ENCODE results near the gene OVAAL. TPM values are rescaled to one million over a fixed set of nuclear protein-coding genes. Genes with fewer than 3 reads are reported as not detected.

Gene OVAAL
- total RNA-seq, 1 donor from 2014 or later: not detected

DNA sequence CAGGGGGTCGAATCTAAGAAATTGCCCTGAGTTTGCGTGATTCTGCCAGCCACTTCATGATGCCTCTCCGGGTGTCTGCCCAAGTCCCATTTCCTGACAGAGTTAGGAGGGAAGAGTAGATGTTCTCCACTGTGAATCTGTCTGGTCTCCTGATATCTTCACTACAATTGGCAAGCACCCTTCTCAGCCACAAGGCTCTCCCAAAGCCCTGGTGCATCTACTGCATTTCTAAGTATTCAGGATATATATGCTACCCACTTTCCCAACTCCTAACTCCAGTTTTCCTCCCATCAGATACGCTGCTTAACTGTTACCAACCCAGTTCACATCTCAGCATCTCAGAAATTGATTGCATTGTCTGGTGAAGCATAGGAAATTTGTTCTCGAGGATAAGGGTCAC, 25.9 kb upstream of the OVAAL start:
- Mint-ChIP-seq H3K4me3 (ENCODE audit: unreplicated experiment) (no peak overlapping the region), H3K9me3 (ENCODE audit: unreplicated experiment) (no peaks in the 10 kb centered on the region), H3K27ac (ENCODE audit: unreplicated experiment) (no peak overlapping the region)

GRCh38 chr1:180533266-180533987, 25.3 kb upstream of the OVAAL start:
- DNase-seq (ENCODE audit: extremely low spot score, unreplicated experiment): no peak
- no peak overlapping the region for H3K27ac Mint-ChIP-seq (ENCODE audit: unreplicated experiment)
- H3K4me3 Mint-ChIP-seq (ENCODE audit: unreplicated experiment): no peak overlapping the region
- no peaks in the 10 kb centered on the region for H3K27me3 Mint-ChIP-seq (ENCODE audit: unreplicated experiment)
- H3K4me1 Mint-ChIP-seq (ENCODE audit: unreplicated experiment): peaks cover 24% of the 10 kb centered on the region
- H3K9me3 Mint-ChIP-seq (ENCODE audit: unreplicated experiment): no peaks in the 10 kb centered on the region
- no peaks in the 10 kb centered on the region for H3K36me3 Mint-ChIP-seq (ENCODE audit: unreplicated experiment)
- TF ChIP-seq, protein P1, sequence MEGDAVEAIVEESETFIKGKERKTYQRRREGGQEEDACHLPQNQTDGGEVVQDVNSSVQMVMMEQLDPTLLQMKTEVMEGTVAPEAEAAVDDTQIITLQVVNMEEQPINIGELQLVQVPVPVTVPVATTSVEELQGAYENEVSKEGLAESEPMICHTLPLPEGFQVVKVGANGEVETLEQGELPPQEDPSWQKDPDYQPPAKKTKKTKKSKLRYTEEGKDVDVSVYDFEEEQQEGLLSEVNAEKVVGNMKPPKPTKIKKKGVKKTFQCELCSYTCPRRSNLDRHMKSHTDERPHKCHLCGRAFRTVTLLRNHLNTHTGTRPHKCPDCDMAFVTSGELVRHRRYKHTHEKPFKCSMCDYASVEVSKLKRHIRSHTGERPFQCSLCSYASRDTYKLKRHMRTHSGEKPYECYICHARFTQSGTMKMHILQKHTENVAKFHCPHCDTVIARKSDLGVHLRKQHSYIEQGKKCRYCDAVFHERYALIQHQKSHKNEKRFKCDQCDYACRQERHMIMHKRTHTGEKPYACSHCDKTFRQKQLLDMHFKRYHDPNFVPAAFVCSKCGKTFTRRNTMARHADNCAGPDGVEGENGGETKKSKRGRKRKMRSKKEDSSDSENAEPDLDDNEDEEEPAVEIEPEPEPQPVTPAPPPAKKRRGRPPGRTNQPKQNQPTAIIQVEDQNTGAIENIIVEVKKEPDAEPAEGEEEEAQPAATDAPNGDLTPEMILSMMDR (IDR thresholded peaks at IDR 0.05): peak; percentile 87

More for the DNA sequence above, 25.9 kb upstream of the OVAAL start:
- TF ChIP-seq, protein P1 (IDR thresholded peaks at IDR 0.05): no peak
- Mint-ChIP-seq H3K4me1 (ENCODE audit: unreplicated experiment) (peaks cover 25% of the 10 kb centered on the region), H3K36me3 (ENCODE audit: unreplicated experiment) (no peaks in the 10 kb centered on the region), H3K27me3 (ENCODE audit: unreplicated experiment) (no peaks in the 10 kb centered on the region)
- DNase-seq (ENCODE audit: extremely low spot score, unreplicated experiment): no peak

DNA sequence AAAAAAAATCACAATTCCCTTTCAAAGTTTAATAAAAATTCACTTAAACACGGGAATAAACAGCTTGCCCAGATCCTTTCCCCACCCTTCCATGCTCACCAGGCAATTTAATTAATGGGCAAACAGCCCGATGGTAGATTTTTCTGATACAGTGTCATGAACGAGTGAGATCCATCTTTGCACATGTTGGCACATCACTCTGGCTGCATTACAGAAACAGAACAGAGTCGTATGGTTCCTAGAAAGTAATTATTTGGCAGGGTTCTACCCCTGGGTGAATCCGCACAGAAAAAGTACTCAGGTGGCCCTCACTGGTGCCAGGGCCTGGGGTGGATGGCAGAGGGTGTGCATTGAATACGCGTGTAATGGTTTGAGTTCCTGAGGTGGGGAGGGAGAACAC, 24.6 kb upstream of the OVAAL start:
- H3K4me3 Mint-ChIP-seq (ENCODE audit: unreplicated experiment): no peak overlapping the region
- no peak for DNase-seq (ENCODE audit: extremely low spot score, unreplicated experiment)
- peaks cover 3% of the 10 kb centered on the region for H3K27me3 Mint-ChIP-seq (ENCODE audit: unreplicated experiment)
- H3K36me3 Mint-ChIP-seq (ENCODE audit: unreplicated experiment): no peaks in the 10 kb centered on the region
- no peaks in the 10 kb centered on the region for H3K9me3 Mint-ChIP-seq (ENCODE audit: unreplicated experiment)
- no peak overlapping the region for H3K27ac Mint-ChIP-seq (ENCODE audit: unreplicated experiment)
- H3K4me1 Mint-ChIP-seq (ENCODE audit: unreplicated experiment): peaks cover 17% of the 10 kb centered on the region
- TF ChIP-seq, protein P1 (IDR thresholded peaks at IDR 0.05): no peak

- no peaks in the 10 kb centered on the region for H3K9me3 Mint-ChIP-seq (ENCODE audit: unreplicated experiment)
- no peak overlapping the region for H3K4me3 Mint-ChIP-seq (ENCODE audit: unreplicated experiment)
- H3K27me3 Mint-ChIP-seq (ENCODE audit: unreplicated experiment): peaks cover 3% of the 10 kb centered on the region
- H3K36me3 Mint-ChIP-seq (ENCODE audit: unreplicated experiment): no peaks in the 10 kb centered on the region
- H3K27ac Mint-ChIP-seq (ENCODE audit: unreplicated experiment): no peak overlapping the region
- DNase-seq (ENCODE audit: extremely low spot score, unreplicated experiment): no peak
- TF ChIP-seq, protein P1 (IDR thresholded peaks at IDR 0.05): no peak
- H3K4me1 Mint-ChIP-seq (ENCODE audit: unreplicated experiment): peaks cover 4% of the 10 kb centered on the region
Observed at GRCh38 chr1:180535418-180535999, 23.3 kb upstream of the OVAAL start.

DNA sequence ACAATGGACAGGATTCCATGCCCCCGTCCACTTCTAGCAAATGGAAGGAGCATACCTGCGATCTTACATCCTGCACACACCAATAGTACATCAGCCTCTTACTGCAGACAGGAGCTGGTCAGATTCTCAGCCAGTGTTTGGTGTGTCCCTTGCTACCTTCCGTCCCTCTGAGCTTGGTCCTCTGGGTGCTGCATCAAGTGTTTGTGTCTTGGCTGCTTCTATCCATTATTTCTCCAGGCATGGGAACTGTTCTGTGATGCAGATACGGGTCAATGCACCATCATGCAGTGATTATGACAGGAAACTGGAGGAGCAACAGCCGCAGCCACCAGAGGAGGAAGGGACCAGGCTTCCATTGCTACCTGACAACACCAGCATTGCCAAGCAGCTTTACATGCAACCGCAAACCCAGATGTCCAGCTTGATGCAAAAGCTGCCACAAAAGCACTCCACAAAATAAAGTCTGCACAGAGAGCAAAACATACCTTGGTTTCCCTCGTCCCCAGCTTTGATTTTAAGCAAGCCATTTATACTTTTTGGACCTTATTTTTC, 21.9 kb upstream of the OVAAL start:
- Mint-ChIP-seq H3K9me3 (ENCODE audit: unreplicated experiment) (no peaks in the 10 kb centered on the region), H3K36me3 (ENCODE audit: unreplicated experiment) (no peaks in the 10 kb centered on the region), H3K27ac (ENCODE audit: unreplicated experiment) (no peak overlapping the region), H3K4me3 (ENCODE audit: unreplicated experiment) (no peak overlapping the region), H3K27me3 (ENCODE audit: unreplicated experiment) (peaks cover 3% of the 10 kb centered on the region), H3K4me1 (ENCODE audit: unreplicated experiment) (peaks cover 3% of the 10 kb centered on the region)
- no peak for DNase-seq (ENCODE audit: extremely low spot score, unreplicated experiment)
- TF ChIP-seq, protein P1 (IDR thresholded peaks at IDR 0.05): no peak
